GM12878 (cell line): ENCODE measurements around the gene NOTCH1. TPM values are rescaled to one million over a fixed set of nuclear protein-coding genes. Genes with fewer than 3 reads are reported as not detected.

Experiments
- CBFB ChIP-seq: IDR thresholded peaks from 2 replicates; pipeline ENCODE4 v1.6.1; 2016; ENCODE audit warnings: antibody characterized with exemption, low read depth
- CEBPZ ChIP-seq: fragments of 150-350 bp; IDR thresholded peaks from 2 replicates; pipeline ENCODE4 v1.6.1; 2016; ENCODE audit warnings: low read depth, low read length
- ESRRA ChIP-seq: IDR thresholded peaks from 2 replicates; pipeline ENCODE4 v1.6.1; 2012; ENCODE audit warnings: mild to moderate bottlenecking, low read length, improper control_type of control experiment
- HSF1 ChIP-seq: fragments of 150-350 bp; IDR thresholded peaks from 2 replicates; pipeline ENCODE4 v1.6.1; 2014; ENCODE audit warnings: mild to moderate bottlenecking, low read depth, low read length
- IKZF1 ChIP-seq: fragments of 450-650 bp; conservative IDR thresholded peaks from 2 replicates; pipeline ENCODE4 v1.6.1; 2017; ENCODE audit warnings: antibody characterized with exemption, mild to moderate bottlenecking
- IRF3 ChIP-seq: fragments of 450-650 bp; IDR thresholded peaks from 2 replicates; pipeline ENCODE4 v1.6.1; 2014; ENCODE audit warnings: mild to moderate bottlenecking
- PBX3 ChIP-seq: IDR thresholded peaks from 2 replicates; pipeline ENCODE4 v1.6.1; 2011; ENCODE audit warnings: mild to moderate bottlenecking, low read depth, low read length, moderate library complexity; ENCODE audit not compliant: insufficient replicate concordance
- RAD21 ChIP-seq: IDR thresholded peaks from 2 replicates; pipeline ENCODE4 v1.6.1; 2011; ENCODE audit warnings: mild to moderate bottlenecking, low read depth, low read length, moderate library complexity; ENCODE audit not compliant: insufficient read depth
- SMAD5 ChIP-seq: IDR thresholded peaks from 2 replicates; pipeline ENCODE4 v1.6.1; 2016; ENCODE audit warnings: antibody characterized with exemption, low read depth
- polyA plus RNA-seq, 11 experiments: library from polyadenylated mRNA; depleted of rRNA in 4 of 11; unstranded in 6 of 11; stranded (reverse) in 5 of 11; fragments of >200 nt; fragmentation: Nextera tagmentation in 4 of 11; fragmentation: Illumina TruSeq in 1 of 11; extraction: Ambion mirVana in 4 of 11; extraction: Trizol in 1 of 11; gene quantifications; 1 replicate in 1 of 11; 2 replicates in 10 of 11; pipeline versions ENCODE4 v1.2.1 to v1.2.3, GENCODE V29; 2011 to 2016; ENCODE audit warnings: inconsistent platforms in 2 of 11, missing spikeins in 2 of 11, low read depth in 1 of 11
- total RNA-seq, 4 experiments: library from RNA; depleted of rRNA in 3 of 4; stranded (reverse); fragments of >200 nt in 3 of 4; fragmentation: Illumina TruSeq in 1 of 4; extraction: Trizol in 1 of 4; gene quantifications; 2 replicates each; pipeline versions ENCODE4 v1.2.1 to v1.2.3, GENCODE V29; 2013 to 2021

Gene NOTCH1
- total and polyA plus RNA-seq, 10 of the 15 experiments (the other 5 are each of a cell fraction or from before 2014, with no cell fraction given) = 0.02 to 40.0 (median 3.7) TPM

GRCh38 chr9:136527721-136528710 is 17.8 kb downstream of the NOTCH1 start (continued):
- no peak for TF ChIP-seq IRF3
- TF ChIP-seq SMAD5 = no peak
- TF ChIP-seq HSF1 = no peak
- no peak for TF ChIP-seq ESRRA
- TF ChIP-seq IKZF1 = no peak
- TF ChIP-seq RAD21 = peak; percentile 12; the same call in 1 of the 2 replicates
- no peak for TF ChIP-seq PBX3
- no peak for TF ChIP-seq CBFB
- TF ChIP-seq CEBPZ = no peak
- TF ChIP-seq, all 136 proteins: peak for 3
